ENCODE results near the gene PXT1. TPM values are rescaled to one million over a fixed set of nuclear protein-coding genes. Genes with fewer than 3 reads are reported as not detected.

PXT1 gene
- total RNA-seq, 3 donors from 2014 or later (not counting 1 experiment from before 2014, with no cell fraction given) = 0.27 to 1.0 (median 0.28) TPM

DNA sequence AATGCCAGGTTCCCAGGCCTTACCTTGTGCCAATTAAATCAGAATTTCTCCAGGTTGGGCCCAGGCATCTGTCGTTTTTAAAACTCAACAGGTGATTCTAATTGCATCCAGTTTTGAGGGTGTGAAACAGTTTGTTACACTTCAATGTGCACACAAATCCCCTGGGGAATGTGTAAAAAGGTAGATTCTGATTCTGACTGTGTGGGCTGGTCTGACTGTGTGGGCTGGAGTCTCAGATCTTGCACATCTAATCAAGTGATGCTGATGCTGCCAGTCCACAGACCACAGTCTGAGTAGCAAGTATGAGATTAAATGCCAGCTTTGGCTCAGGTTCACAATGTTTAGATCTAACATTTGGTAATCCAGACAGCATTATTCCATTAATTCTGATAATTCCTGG lies 42.7 kb downstream of the PXT1 start:
- no peak for DNase-seq
- no peak overlapping the region for H3K27ac Mint-ChIP-seq
- Histone ChIP-seq H3K4me1 (ENCODE audit: control insufficient read depth, insufficient read depth, low read length) (no peaks in the 10 kb centered on the region), H3K9me3 (ENCODE audit: control insufficient read depth, insufficient read depth, low read length) (no peaks in the 10 kb centered on the region), H3K27me3 (ENCODE audit: control insufficient read depth, insufficient read depth, low read length) (no peaks in the 10 kb centered on the region), H3K27ac (ENCODE audit: low read length) (no peak overlapping the region), H3K36me3 (ENCODE audit: control insufficient read depth, insufficient read depth, low read length) (no peaks in the 10 kb centered on the region), H3K4me3 (ENCODE audit: low read length) (no peak overlapping the region)
- H3K4me3 Mint-ChIP-seq = no peak overlapping the region
- H3K27me3 Mint-ChIP-seq (ENCODE audit: low read depth in 2 of 2) = peaks cover 6 to 8% of the 10 kb centered on the region in 2 donors
- intact Hi-C loops (cut with micrococcal nuclease) = no loop called here
- no peaks in the 10 kb centered on the region for H3K9me3 Mint-ChIP-seq
- no peaks in the 10 kb centered on the region for H3K4me1 Mint-ChIP-seq
- no peaks in the 10 kb centered on the region for H3K36me3 Mint-ChIP-seq
- no peak for ATAC-seq
- WGBS (ENCODE audit: insufficient coverage) = 82% methylated on average over 1 of the region's 1 CpG
- TF ChIP-seq, protein P1, sequence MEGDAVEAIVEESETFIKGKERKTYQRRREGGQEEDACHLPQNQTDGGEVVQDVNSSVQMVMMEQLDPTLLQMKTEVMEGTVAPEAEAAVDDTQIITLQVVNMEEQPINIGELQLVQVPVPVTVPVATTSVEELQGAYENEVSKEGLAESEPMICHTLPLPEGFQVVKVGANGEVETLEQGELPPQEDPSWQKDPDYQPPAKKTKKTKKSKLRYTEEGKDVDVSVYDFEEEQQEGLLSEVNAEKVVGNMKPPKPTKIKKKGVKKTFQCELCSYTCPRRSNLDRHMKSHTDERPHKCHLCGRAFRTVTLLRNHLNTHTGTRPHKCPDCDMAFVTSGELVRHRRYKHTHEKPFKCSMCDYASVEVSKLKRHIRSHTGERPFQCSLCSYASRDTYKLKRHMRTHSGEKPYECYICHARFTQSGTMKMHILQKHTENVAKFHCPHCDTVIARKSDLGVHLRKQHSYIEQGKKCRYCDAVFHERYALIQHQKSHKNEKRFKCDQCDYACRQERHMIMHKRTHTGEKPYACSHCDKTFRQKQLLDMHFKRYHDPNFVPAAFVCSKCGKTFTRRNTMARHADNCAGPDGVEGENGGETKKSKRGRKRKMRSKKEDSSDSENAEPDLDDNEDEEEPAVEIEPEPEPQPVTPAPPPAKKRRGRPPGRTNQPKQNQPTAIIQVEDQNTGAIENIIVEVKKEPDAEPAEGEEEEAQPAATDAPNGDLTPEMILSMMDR (IDR thresholded peaks at IDR 0.05) = no peak

DNA sequence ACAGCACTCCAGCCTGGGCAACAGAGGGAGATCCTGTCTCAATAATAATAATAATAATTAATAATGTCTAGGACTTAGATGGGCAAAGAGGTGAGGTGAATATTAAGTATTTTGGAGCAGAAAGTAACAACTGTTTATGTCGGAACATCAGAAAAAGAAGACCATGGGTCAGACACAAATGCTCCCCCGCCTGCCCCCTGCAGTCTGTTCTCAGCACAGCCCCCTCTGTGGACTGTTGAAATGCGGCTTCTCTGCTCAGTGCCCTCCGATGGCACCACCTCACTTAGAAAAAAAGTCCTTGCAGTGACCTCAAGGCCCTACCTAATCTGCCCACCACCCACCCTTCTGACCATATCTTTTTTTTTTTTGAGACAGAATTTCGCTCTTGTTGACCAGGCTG lies 50.0 kb downstream of the PXT1 start:
- TF ChIP-seq, protein P1 (IDR thresholded peaks at IDR 0.05) = no peak
- Mint-ChIP-seq H3K4me3 (no peak overlapping the region), H3K27ac (no peak overlapping the region), H3K27me3 (ENCODE audit: low read depth in 2 of 2) (peaks cover 23 to 29% of the 10 kb centered on the region in 2 donors), H3K9me3 (no peaks in the 10 kb centered on the region), H3K36me3 (no peaks in the 10 kb centered on the region), H3K4me1 (peaks cover 6 to 7% of the 10 kb centered on the region in 2 donors)
- Histone ChIP-seq H3K27ac (ENCODE audit: low read length) (no peak overlapping the region), H3K4me1 (ENCODE audit: control insufficient read depth, insufficient read depth, low read length) (peaks cover 6% of the 10 kb centered on the region), H3K9me3 (ENCODE audit: control insufficient read depth, insufficient read depth, low read length) (no peaks in the 10 kb centered on the region), H3K36me3 (ENCODE audit: control insufficient read depth, insufficient read depth, low read length) (no peaks in the 10 kb centered on the region), H3K4me3 (ENCODE audit: low read length) (no peak overlapping the region), H3K27me3 (ENCODE audit: control insufficient read depth, insufficient read depth, low read length) (peaks cover 6% of the 10 kb centered on the region)
- ATAC-seq (no peak), DNase-seq (no peak)
- intact Hi-C loops (cut with micrococcal nuclease) = no loop called here
- whole genome bisulfite sequencing (ENCODE audit: insufficient coverage) = 93% methylated on average over 5 of the region's 5 CpGs

DNA sequence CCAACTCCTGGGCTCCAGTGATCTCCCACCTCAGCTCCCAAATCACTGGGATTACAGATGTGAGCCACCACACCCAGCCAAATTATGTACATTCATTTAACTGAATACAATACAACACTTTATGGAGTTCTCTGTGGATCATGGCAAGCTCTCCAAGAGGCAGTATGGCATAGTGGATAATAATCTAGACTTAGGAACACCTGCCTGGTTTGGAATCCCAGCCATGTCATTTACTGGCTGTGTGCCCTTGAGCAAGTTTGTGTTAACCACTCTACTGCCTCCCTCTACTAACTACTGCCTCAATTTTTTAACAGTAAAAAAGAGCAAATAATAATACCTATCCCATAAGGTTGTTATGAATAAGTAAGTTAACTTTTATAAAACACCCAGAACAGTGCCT lies 53.3 kb downstream of the PXT1 start:
- ATAC-seq (no peak), DNase-seq (no peak)
- H3K9me3 Mint-ChIP-seq = no peaks in the 10 kb centered on the region
- Histone ChIP-seq H3K27ac (ENCODE audit: low read length) (no peak overlapping the region), H3K4me3 (ENCODE audit: low read length) (no peak overlapping the region), H3K27me3 (ENCODE audit: control insufficient read depth, insufficient read depth, low read length) (peaks cover 10% of the 10 kb centered on the region), H3K9me3 (ENCODE audit: control insufficient read depth, insufficient read depth, low read length) (no peaks in the 10 kb centered on the region), H3K36me3 (ENCODE audit: control insufficient read depth, insufficient read depth, low read length) (no peaks in the 10 kb centered on the region), H3K4me1 (ENCODE audit: control insufficient read depth, insufficient read depth, low read length) (peaks cover 20% of the 10 kb centered on the region)
- peak overlapping the region; percentile 50 for H3K4me3 Mint-ChIP-seq
- H3K27ac Mint-ChIP-seq = no peak overlapping the region
- peaks cover 28 to 36% of the 10 kb centered on the region in 2 donors for H3K27me3 Mint-ChIP-seq (ENCODE audit: low read depth in 2 of 2)
- TF ChIP-seq, protein P1 (IDR thresholded peaks at IDR 0.05) = no peak
- H3K36me3 Mint-ChIP-seq = no peaks in the 10 kb centered on the region
- intact Hi-C loops (cut with micrococcal nuclease) = no loop called here
- peaks cover 21 to 23% of the 10 kb centered on the region in 2 donors for H3K4me1 Mint-ChIP-seq
